SK-N-SH treated with all-trans-retinoic acid at 6 μM for 48 hours (cell line): ENCODE data around the gene PRKRIP1.

Source experiments
- ARNTL ChIP-seq: fragments of 450-650 bp; formaldehyde crosslinking; IDR thresholded peaks from 2 replicates; pipeline ENCODE4 v1.5.0; 2020; ENCODE audit warnings: low read depth, mild to moderate bottlenecking, moderate library complexity, borderline replicate concordance
- CSDC2 ChIP-seq: fragments of 250-450 bp; sonication (Bioruptor Pico); IDR thresholded peaks from 2 replicates; pipeline ENCODE4 v1.5.0; 2020; ENCODE audit warnings: mild to moderate bottlenecking, moderate library complexity
- ISL1 ChIP-seq: fragments of 250-450 bp; sonication (Bioruptor Pico); IDR thresholded peaks from 2 replicates; pipeline ENCODE4 v2.1.2; 2022; ENCODE audit warnings: mild to moderate bottlenecking, moderate library complexity
- OSR1 ChIP-seq: fragments of 250-450 bp; sonication (Bioruptor Pico); IDR thresholded peaks from 2 replicates; pipeline ENCODE4 v1.8.0; 2022; ENCODE audit warnings: moderate library complexity, mild to moderate bottlenecking, inconsistent platforms
- RARB ChIP-seq: fragments of 250-450 bp; sonication (Bioruptor Pico); IDR thresholded peaks from 2 replicates; pipeline ENCODE4 v1.8.0; 2021; ENCODE audit warnings: mild to moderate bottlenecking, moderate library complexity
- SNAI2 ChIP-seq: fragments of 250-450 bp; sonication (Bioruptor Pico); IDR thresholded peaks from 2 replicates; pipeline ENCODE4 v1.5.0; 2020; ENCODE audit warnings: mild to moderate bottlenecking, moderate library complexity
- TOX ChIP-seq: fragments of 250-450 bp; sonication (Bioruptor Pico); IDR thresholded peaks from 2 replicates; pipeline ENCODE4 v1.8.0; 2021; ENCODE audit warnings: mild to moderate bottlenecking, moderate library complexity, borderline replicate concordance
- ZC3H10 ChIP-seq: fragments of 250-450 bp; sonication (Bioruptor Pico); IDR thresholded peaks from 2 replicates; pipeline ENCODE4 v1.5.1; 2021; ENCODE audit warnings: mild to moderate bottlenecking, moderate library complexity
- ZFP3 ChIP-seq: fragments of 250-450 bp; sonication (Bioruptor Pico); IDR thresholded peaks from 2 replicates; pipeline ENCODE4 v1.5.0; 2020; ENCODE audit warnings: mild to moderate bottlenecking, moderate library complexity

DNA sequence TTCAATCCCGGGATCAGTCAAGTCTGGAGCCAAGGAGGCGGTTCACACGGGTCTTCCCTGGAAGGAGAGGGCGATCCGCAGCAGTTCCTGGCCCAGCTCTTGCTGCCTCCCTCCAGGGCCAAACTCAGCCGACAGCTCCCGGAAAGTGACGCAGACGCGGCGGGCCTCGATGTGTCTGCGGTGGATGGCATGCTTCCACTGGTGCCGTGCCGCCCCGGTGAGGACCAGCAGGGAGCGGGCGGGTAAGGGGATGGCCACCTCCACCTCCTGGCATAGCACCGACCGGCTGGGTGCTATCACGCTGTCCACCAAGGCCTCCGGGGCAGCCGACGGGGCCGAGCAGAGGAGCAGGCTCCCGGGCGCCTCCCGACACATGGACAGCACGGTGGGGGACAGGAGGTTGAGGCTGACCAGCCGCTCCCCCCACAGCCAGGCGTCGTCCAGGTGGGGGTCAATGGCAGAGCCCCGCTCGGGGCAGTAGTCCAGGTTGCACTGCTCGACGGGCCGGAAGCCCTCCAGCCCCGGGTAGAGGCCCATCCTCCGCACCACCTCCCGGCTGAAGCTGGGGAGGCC lies 61.3 kb downstream of the PRKRIP1 start:
- no peak for TF ChIP-seq TOX (CRISPR knock-in tag)
- no peak for TF ChIP-seq RARB (CRISPR knock-in tag)
- TF ChIP-seq SNAI2 (CRISPR knock-in tag) = no peak
- TF ChIP-seq ZC3H10 (CRISPR knock-in tag) = no peak
- TF ChIP-seq ZFP3 (CRISPR knock-in tag) = no peak
- no peak for TF ChIP-seq ARNTL (CRISPR knock-in tag)
- no peak for TF ChIP-seq OSR1 (CRISPR knock-in tag)
- TF ChIP-seq ISL1 = no peak
- TF ChIP-seq CSDC2 (CRISPR knock-in tag) = no peak
